ENCODE results near the gene SH3PXD2A. TPM values are rescaled to one million over a fixed set of nuclear protein-coding genes. Genes with fewer than 3 reads are reported as not detected.

SH3PXD2A gene
- total RNA-seq, 1 experiment from 2014 or later: 4.5 TPM

DNA sequence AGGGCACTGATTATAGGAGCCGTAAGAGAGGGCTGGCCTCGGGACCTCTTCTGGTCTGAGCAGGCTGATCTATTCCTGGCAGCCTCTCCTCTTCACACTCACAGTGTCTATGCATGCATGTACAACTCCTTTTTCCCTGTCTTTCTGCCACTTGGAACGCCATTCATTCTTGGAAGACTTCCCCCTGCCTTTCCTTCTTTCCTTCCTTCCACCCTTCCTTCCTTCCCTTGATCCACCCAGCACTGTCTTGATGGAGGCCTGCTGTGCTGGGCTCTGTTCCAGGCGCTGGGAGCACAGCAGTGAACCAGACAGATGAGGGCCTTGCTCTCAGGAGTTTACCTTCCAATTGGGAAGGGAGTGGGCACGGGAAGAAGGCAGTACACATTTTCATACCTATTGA lies 114.8 kb downstream of the SH3PXD2A start:
- Mint-ChIP-seq H3K36me3 (ENCODE audit: insufficient read depth in 1 of 3, low read depth in 3 of 3) (no peaks in the 10 kb centered on the region; a peak in 1 of 7 replicates), H3K27me3 (ENCODE audit: low read depth) (no peaks in the 10 kb centered on the region), H3K9me3 (no peaks in the 10 kb centered on the region; a peak in 1 of 5 replicates), H3K27ac (no peak overlapping the region; a peak in 1 of 7 replicates), H3K4me1 (peaks cover 18 to 35% of the 10 kb centered on the region in 2 experiments), H3K4me3 (no peak overlapping the region)
- Histone ChIP-seq H3K56ac (ENCODE audit: insufficient read length, low read depth, low read length) (no peak overlapping the region), H2BK15ac (ENCODE audit: low read depth, low read length) (no peak overlapping the region), H3K9me3 (ENCODE audit: control insufficient read depth, low read depth, low read length) (no peaks in the 10 kb centered on the region), H3K79me2 (ENCODE audit: insufficient read depth, low read length) (no peaks in the 10 kb centered on the region), H2BK5ac (ENCODE audit: insufficient read length, low read length) (no peak overlapping the region), H2AK5ac (ENCODE audit: insufficient read length, low read length) (no peak overlapping the region), H4K8ac (replicated peaks; ENCODE audit: insufficient read length, low read depth, low read length) (no peak overlapping the region), H2BK20ac (ENCODE audit: low read depth, low read length, poor library complexity, severe bottlenecking) (no peak overlapping the region), H3K79me1 (ENCODE audit: insufficient read depth, low read depth, low read length, poor library complexity, severe bottlenecking) (no peaks in the 10 kb centered on the region), H3K14ac (ENCODE audit: insufficient read depth, low read length) (no peak overlapping the region), H2BK12ac (ENCODE audit: insufficient read length, low read depth, low read length) (no peak overlapping the region), H3K18ac (ENCODE audit: insufficient read length, low read depth, low read length) (no peak overlapping the region), H2AFZ (ENCODE audit: low read length) (no peak overlapping the region), H3T11ph (ENCODE audit: low read length) (no peak overlapping the region), H3K23ac (ENCODE audit: insufficient read length, low read depth, low read length) (no peak overlapping the region), H3K9ac (ENCODE audit: extremely low read depth, insufficient read length, low read length) (no peak overlapping the region), H4K5ac (ENCODE audit: insufficient read length, low read depth, low read length) (no peak overlapping the region), H3K4ac (ENCODE audit: low read depth, low read length) (no peak overlapping the region), H3K27me3 (ENCODE audit: insufficient read depth, low read length) (no peaks in the 10 kb centered on the region), H4K91ac (ENCODE audit: insufficient read length, low read depth, low read length) (no peak overlapping the region), H3K4me1 (ENCODE audit: insufficient read depth, low read length) (no peaks in the 10 kb centered on the region), H2BK120ac (ENCODE audit: low read depth, low read length, poor library complexity, severe bottlenecking) (no peak overlapping the region), H3K23me2 (ENCODE audit: insufficient read length, low read depth, low read length, poor library complexity, severe bottlenecking) (no peaks in the 10 kb centered on the region), H3K27ac (ENCODE audit: insufficient read length, low read depth, low read length) (no peak overlapping the region), H4K20me1 (ENCODE audit: control insufficient read depth, insufficient read depth, insufficient read length) (no peaks in the 10 kb centered on the region), H3K4me2 (ENCODE audit: insufficient read depth, insufficient read length, low read length) (no peak overlapping the region)
- TF ChIP-seq, protein P1, sequence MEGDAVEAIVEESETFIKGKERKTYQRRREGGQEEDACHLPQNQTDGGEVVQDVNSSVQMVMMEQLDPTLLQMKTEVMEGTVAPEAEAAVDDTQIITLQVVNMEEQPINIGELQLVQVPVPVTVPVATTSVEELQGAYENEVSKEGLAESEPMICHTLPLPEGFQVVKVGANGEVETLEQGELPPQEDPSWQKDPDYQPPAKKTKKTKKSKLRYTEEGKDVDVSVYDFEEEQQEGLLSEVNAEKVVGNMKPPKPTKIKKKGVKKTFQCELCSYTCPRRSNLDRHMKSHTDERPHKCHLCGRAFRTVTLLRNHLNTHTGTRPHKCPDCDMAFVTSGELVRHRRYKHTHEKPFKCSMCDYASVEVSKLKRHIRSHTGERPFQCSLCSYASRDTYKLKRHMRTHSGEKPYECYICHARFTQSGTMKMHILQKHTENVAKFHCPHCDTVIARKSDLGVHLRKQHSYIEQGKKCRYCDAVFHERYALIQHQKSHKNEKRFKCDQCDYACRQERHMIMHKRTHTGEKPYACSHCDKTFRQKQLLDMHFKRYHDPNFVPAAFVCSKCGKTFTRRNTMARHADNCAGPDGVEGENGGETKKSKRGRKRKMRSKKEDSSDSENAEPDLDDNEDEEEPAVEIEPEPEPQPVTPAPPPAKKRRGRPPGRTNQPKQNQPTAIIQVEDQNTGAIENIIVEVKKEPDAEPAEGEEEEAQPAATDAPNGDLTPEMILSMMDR (conservative IDR thresholded peaks at IDR 0.05): no peak
- no peak for DNase-seq
- no CpG with 5 or more reads among the region's 5 CpGs for WGBS (ENCODE audit: extremely low coverage, insufficient read length, low lambda C conversion rate)

All from H9 (cell line).